HL-60/S4 (cell line): ENCODE data around the gene SLC39A7.

Experiments used
- in situ Hi-C: fragments of 300-500 bp; cut with MboI; formaldehyde crosslinking; loops from 2 replicates; pipeline ENCODE4 v1.14.3; 2022; ENCODE audit warnings: low sequenced_read_pairs

SLC39A7 gene

DNA sequence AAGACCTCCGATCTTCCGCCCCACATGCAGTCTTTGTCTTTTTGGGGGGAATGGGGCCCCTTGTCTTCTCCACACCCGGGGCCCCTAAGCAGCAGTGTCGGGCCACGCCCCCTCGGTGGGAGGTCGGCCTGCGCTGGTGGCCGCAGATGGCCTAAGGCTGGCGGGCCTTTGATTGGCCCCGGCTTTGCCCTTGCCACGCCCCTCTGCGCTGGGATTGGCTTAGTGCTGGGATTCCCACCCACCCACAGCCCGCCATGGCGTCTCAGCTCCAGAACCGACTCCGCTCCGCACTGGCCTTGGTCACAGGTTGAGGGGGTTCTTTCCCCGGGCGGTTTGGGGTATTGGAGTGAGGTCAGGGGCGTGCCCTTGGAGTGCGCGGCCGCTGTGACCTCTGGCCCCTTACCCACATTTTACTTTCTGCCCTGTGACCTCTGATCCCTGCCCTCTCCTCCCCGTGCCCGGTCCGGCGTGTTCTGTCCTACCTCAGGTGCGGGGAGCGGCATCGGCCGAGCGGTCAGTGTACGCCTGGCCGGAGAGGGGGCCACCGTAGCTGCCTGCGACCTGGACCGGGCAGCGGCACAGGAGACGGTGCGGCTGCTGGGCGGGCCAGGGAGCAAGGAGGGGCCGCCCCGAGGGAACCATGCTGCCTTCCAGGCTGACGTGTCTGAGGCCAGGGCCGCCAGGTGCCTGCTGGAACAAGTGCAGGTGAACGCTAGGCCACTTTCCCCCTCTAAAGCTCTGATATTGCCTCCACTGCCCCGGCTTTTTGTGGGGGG is 3.9 kb downstream of the SLC39A7 start, which contains the start of gene HSD17B8:
HSD17B8 (plus strand) TSS at position 241 of the 776 bp plus-strand sequence; CDS start at position 255, 14 bp downstream.
- in situ Hi-C loops: no loop called here

- in situ Hi-C loops: no loop called here
Observed at GRCh38 chr6:33205191-33206026, 4.7 kb downstream of the SLC39A7 start.

DNA sequence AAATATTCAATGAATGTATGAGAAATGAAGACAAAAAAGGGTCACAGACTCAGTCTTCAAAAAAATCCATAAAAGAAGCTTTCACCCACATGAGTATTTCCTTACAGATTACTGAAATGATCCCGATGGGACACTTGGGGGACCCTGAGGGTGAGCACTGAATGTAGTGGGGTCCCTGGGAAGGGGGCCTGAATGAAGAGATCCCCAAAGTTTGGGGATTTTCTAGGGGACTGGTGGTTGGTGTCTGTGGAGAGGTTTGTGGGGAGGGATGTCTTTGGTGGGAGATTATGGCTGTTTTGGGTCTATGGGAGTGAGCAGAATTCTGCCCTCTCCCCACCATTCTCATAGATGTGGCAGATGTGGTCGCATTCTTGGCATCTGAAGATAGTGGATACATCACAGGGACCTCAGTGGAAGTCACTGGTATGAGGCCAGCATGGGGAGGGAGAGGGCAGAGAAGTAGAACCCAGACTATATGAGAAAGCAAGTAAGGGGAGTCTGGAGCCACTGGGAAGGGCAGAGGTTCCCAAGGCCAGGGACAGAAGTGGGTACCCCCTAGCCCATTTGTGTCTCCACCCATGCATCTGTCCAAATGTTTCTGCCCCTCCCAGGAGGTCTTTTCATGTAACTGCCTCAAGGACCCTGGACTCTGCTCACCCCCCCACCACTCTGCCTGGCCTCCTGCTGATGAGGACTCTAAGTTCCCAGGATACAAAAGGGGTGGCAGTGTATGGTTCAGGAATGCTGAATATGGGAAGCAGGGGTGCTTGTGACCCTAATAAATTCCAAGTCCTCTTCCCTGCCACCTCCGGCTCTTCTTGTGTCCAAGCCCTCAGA is 5.6 kb downstream of the SLC39A7 start:
- in situ Hi-C loops: no loop called here

DNA sequence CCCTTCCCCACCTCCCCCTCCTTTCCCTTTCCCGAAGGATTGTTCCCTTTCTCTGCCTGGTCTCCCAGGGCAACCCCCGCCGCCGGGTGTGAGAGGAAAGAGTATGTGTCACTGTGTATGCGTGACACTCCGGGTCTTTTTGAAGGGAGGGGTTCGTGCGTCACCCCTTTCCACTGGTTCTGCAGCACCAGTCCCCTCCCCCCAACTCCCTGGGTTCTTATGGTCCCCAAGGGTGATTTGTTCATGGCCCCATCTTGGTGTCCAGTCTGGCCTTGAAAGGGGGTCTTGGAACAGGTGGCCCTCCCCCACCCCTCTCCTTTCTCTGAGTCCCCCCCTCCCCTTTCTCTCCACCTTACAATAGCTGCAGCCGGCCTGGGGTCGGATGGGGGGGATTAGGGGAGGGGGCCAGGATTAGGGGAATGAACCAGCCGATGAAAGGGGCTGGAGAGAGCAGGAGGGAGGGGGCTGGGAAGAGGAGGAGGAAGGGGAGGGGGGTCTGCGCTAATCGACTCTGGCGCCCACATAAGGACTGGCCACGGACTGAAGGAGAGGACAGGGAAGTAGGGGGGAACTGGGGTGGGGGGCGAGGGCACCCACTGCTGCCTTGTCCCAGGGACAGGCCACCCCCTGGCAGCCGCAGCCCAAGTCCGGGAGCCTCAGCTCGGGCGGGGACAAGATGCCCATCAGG is 6.3 kb downstream of the SLC39A7 start:
- in situ Hi-C loops: no loop called here

- in situ Hi-C loops: no loop called here
Observed at GRCh38 chr6:33207552-33208090, 7.0 kb downstream of the SLC39A7 start.

DNA sequence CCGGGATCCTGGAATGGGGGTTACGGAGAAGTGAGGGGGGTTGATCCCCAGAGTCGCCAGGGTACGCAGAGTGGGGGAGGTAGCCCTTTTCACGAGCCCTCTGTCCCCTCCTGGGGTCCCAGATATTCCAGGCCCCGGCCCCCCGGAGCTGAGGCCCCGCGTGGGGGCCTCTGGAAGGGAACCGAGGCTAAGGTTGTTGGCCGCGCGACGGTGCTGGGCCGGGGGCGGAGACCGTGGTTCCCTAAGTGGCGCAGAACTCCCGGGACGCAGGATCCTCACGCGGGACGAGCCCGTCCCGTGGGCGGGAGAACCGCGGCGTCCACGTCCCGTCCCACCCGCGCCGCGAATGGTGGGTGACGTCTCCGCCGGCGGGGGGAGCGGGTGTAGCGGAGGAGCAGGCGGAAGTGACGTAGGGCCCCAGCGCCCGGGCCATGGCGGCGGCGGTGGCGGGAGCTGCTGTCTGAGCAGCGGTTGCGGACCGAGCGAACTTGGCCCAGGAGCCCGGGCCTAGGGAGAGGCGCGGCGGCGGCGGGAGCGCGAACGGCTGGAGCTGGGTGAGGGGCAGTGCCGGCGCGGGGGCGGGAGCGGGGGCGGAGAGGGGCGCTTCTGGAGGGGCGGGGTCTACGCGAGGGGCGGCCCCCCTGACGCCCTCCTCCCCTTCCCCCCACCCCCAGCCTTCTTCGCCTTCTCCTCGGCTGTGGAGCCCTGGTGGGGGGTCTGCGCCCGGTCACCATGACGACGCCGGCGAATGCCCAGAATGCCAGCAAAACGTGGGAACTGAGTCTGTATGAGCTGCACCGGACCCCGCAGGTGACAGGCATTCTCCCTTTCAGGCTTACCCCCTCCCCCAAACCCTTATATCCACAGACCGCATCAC is 7.7 kb downstream of the SLC39A7 start, which contains the start of gene RING1:
RING1 (plus strand) TSS at position 410 of the 877 bp plus-strand sequence; CDS start at position 733, 323 bp downstream.
- in situ Hi-C loops: no loop called here

DNA sequence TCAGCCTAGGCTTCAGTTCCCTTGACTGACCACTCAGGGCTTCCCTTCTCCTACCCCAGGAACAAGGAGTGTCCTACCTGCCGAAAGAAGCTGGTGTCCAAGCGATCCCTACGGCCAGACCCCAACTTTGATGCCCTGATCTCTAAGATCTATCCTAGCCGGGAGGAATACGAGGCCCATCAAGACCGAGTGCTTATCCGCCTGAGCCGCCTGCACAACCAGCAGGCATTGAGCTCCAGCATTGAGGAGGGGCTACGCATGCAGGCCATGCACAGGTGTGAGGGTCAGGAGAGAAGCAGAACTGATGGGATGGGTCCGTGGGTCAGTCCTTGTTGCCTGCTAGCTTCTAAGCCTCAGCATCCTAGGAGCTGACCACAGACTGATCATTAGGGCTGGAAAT is 9.2 kb downstream of the SLC39A7 start:
- in situ Hi-C loops: no loop called here

- in situ Hi-C loops: no loop called here
Observed at GRCh38 chr6:33211136-33211535, 10.5 kb downstream of the SLC39A7 start.

GRCh38 chr6:33211666-33212422 is 11.2 kb downstream of the SLC39A7 start:
- in situ Hi-C loops: no loop called here

DNA sequence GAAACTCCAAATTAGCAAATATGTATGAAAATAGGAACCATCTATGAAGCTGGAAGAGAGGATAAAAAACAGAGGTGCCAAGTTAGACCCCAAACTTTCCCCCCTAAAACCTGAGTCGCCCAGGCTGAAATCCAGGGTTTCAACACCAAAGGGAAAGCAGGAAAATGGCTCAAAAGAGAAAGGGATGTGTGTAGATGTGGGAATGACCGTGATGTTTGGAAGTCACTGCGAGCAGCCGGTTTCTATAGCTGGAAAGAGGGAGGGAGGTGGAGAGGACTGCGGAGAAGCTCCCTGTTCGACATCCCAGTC is 12.1 kb downstream of the SLC39A7 start:
- in situ Hi-C loops: no loop called here

- in situ Hi-C loops: no loop called here
Observed at GRCh38 chr6:33213166-33213988, 12.7 kb downstream of the SLC39A7 start.

- in situ Hi-C loops: no loop called here
Observed at GRCh38 chr6:33213989-33214335, 13.3 kb downstream of the SLC39A7 start.

DNA sequence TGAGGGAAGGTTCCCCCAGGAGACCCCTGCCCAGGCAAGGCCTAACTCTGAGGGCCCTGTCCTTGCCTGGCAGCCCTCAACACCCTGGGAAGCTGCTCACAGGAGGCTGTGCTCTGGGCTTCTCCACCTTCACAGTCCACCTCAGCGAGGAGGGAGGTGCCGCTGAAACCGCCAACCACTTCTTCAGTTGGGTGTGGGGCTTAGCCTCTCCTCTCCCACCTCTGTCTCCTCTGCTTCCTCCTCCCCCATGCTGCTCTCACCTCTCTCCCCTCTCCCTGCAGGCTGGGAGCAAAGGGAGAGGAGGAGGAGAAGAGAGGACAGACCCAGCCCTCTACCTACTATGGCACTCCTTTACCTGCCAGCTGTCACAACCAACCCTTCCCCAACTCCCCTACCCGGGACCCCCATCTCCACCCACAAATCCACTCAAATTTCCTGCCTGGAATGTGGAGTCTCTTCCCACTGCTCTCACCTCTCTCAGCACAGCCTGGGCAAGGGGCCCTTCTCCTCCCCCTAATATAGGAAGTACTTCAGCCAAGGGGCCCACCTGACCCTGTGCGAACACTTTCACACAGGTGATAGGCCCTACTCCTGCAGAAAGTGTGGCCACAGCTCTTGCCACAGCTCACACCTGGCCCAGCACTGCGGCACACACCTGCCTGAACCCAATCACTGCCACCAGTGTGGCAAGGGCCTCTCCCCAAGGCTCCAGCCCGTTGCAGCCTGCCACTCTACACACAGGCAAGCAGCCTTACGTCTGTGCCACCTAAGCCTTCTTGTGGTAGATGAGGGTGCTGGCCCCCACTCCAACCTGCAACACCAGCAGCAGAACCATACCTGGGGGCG is 14.8 kb downstream of the SLC39A7 start:
- in situ Hi-C loops: no loop called here

- in situ Hi-C loops: no loop called here
Observed at GRCh38 chr6:33216117-33216649, 15.5 kb downstream of the SLC39A7 start.

DNA sequence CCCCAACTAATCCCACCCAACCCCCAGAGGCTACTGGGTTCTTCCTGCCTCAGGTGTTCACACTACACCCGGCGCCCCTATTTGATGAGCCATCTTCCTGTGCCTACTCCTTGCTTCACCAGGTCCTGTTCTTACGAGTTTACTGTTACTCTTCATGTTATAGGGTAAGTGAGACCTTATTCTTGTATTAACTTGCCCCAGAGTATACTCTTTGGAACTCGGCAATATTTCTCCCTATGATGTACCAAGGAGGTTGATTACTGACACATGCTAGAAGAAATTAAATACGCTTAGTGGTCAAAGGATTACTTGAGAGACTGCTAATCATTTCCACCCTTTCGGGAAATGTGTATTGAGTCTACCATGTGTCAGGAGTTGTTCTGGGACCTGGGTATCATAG is 16.6 kb downstream of the SLC39A7 start:
- in situ Hi-C loops: no loop called here

DNA sequence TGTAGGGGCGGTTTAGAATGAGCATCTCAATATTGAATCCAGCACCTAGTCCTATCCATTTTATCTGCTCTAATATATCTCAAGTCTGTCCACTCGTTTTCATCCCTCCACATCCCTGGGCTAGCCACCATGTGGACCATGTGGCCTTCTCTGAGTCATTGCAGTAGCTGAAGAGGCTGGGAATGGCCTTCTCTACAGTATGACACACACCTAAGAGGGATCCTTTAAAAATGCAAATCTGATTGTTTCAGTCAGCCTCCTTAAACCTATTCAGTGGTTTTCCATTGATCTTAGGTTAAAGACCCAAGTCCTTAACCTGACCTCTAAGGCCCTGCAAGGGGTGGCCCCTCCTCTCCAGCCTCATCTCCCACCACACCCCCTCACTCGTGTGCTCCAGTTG is 17.0 kb downstream of the SLC39A7 start:
- in situ Hi-C loops: no loop called here
